Prostate gland (tissue), 2 donors: Measurements from ENCODE around the gene ATXN7.

Experiments used
- POLR2A ChIP-seq: fragments of 450-650 bp; IDR thresholded peaks from one replicate; pipeline ENCODE4 v1.6.1; 2016; ENCODE audit warnings: antibody characterized with exemption, mild to moderate bottlenecking
- POLR2AphosphoS5 ChIP-seq: sonication (generic); formaldehyde crosslinking; IDR thresholded peaks from one replicate; pipeline ENCODE4 v1.6.1; 2017; ENCODE audit warnings: antibody characterized with exemption
- TF ChIP-seq, protein P1 (sequence below), 4 experiments: fragments of 200-600 bp in 2 of 4; fragments of 450-650 bp in 2 of 4; sonication (generic) in 2 of 4; IDR thresholded peaks; 1 replicate in 3 of 4; 2 replicates in 1 of 4; pipeline ENCODE4 v1.5.1; 2016 to 2019; ENCODE audit warnings: antibody characterized with exemption in 4 of 4, mild to moderate bottlenecking in 2 of 4, moderate library complexity in 2 of 4

DNA sequence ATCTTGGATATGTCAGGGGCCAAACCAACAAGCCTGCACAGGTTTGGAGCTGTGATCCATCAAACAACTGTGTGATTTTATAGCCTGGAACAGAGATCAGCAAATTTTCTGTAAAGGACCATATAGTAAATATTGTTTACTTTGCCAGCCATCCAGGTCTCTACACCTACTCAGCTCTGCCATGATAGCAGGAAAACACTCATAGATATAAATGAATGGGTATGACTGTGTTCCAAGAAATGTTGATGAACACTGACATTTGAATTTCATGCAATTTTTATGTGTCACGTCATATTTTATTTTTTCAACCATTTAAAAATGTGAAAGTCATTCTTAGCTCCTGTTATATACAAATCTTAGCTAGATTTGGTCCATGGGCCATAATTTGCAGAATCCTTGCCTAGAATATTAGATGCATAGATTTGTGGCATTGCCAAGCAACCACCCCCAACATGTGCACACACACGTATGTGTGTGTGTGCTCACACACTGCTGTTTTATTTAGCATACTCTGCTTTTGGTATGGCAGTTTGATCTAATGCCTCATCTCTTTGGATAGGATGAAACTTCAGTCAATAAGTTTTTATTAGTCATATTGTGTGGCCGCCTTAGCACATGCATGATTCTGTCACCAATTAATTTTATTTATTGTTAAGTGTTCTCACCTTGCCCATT is 6.4 kb downstream of the ATXN7 start:
- TF ChIP-seq POLR2AphosphoS5 (no peak), POLR2A (no peak)
- TF ChIP-seq, protein P1, sequence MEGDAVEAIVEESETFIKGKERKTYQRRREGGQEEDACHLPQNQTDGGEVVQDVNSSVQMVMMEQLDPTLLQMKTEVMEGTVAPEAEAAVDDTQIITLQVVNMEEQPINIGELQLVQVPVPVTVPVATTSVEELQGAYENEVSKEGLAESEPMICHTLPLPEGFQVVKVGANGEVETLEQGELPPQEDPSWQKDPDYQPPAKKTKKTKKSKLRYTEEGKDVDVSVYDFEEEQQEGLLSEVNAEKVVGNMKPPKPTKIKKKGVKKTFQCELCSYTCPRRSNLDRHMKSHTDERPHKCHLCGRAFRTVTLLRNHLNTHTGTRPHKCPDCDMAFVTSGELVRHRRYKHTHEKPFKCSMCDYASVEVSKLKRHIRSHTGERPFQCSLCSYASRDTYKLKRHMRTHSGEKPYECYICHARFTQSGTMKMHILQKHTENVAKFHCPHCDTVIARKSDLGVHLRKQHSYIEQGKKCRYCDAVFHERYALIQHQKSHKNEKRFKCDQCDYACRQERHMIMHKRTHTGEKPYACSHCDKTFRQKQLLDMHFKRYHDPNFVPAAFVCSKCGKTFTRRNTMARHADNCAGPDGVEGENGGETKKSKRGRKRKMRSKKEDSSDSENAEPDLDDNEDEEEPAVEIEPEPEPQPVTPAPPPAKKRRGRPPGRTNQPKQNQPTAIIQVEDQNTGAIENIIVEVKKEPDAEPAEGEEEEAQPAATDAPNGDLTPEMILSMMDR (IDR thresholded peaks at IDR 0.05), result no peak
